NCI-H2029 treated with DMSO at 0.1 percent for 48 hours (cell line): ENCODE data around the gene BEAN1.

Experiments
- DNase-seq: peaks from one replicate; lab custom pipeline; 2025; lab: John Stamatoyannopoulos, UW

BEAN1 gene

DNA sequence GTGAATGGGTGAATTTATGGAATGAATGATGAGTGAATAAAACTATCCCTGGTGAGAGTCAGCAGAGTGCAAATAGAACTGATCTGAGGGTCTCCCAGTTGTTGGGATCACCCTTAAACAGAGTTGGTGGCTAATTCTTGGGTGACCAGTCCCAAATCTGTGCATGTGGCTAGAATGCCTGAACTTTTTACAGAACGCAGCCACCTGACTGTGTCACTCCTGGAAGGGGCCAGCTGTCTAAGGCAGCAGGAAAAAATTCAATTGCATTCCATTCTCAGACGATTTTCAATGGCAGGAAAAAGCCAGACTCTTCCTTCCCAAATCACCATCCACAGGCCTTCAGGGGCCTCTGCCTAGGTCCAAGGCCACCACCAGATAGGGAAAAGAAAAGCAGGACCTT lies 43.5 kb downstream of the BEAN1 start:
- DNase-seq = no peak

DNA sequence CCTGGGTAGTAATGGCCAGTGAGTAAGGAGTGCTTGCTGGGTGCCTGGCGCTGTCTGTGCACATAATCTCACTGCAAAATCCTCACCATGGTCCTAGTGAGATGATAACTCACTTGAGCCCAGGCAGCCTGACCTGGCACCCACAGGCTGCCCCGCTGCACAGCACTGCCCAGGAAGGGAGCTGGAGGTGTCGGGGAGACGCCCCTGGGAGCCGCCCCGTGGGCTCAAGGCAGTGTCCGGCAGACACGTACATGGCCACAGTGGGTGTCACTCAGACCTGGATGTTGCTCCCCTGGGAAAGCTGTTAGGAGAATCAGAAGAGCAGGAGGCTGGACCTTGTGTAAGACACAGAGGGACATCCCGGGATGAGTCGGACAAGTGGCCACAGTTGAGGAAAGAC lies 44.2 kb downstream of the BEAN1 start:
- DNase-seq = no peak

DNA sequence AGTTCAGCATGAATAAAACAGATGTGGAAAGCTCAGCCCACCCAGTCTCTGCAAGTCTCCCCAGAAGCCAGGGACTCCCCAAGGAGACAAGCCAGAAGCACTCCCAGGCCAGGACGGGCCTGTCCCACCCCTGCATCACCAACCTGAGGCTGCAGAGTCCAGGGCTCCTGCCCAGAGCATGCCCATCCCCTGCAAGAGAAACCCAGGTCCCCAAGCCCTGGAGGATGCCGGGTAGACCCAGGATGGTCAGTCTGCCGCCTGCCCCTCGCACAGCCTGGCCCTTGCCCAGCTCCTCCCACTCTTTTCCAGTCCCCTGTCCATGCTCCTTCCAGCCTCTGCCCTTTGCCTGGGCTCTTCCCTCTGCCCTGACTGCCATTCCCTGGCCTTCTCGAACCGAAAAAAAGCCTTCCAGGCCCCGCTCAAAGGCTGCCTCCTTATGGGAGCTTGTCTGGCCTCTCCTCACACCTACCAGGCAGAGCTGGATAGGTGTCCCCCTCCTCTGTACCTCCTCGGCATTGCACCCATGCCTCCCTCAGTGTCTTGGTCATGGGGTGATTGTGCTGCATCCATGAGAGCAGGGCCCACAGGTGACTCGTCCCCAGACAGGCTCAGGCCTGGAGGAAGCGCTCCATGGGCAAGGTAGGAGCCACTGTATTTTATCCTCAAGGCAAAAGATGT lies 44.8 kb downstream of the BEAN1 start:
- DNase-seq = no peak

DNA sequence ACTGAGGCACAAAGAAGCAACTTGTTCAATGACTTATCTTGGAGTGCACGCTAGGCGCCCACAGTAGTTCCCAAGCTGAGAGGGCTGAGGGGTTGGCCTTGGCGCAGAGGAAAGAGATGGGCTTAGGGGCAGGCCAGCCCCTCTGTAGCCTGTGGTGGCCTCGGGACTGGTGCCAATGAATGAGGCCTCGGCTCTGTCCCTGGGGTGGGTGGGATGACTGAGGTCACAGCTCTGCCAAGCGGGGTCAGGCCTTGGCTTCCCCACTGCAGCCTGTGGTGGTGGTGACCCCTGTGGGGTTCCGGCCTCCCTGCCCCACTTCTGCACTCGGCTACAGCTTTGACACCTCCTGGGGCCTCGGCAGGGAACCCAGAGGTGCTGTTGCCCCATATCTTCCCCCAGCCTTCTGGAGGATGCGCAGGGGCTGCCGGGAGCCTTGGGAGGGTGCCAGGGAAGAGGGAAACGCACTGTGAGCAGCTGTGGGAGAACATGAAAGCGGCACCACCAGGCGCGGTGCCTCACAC lies 46.0 kb downstream of the BEAN1 start:
- no peak for DNase-seq

DNA sequence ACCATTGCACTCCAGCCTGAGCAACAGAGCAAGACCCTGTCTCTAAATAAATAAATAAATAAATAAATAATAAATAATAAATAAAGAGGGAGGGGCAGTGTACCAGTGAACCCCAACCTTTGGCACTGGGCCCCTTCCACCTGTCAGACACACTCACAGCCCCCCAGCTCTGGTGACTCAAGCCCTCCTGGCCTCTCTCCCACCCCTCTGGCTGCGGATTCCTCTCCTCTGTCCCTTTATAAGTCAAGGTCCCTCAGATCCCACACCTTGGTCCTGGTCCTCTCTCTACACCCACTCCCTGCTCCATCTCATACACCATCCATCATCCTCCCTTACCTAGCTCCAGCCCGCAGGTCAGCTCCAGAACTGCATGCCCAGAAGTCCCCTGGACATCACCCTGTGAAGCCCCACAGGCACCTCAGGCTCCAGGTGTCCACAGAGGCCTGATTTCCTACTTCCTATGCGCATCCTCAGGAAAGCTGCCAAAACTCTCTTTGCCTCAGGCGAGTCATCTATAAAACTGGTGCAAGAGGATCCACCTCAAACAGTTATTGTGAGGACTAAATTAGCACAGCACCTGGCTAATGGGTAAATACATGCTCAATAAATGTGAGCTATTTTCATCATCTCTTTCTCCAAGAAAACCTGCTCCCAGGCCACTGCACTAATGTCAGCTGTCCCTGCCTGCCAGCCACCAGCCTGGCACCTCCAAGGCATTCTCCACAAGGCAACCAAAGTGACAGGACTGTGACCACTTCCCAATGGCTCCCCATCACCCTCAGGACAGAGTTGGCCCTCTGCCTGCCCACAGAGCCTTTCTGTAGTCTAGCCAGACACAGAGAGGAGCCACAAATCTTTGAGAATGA lies 46.8 kb downstream of the BEAN1 start:
- peak; percentile 21 for DNase-seq

DNA sequence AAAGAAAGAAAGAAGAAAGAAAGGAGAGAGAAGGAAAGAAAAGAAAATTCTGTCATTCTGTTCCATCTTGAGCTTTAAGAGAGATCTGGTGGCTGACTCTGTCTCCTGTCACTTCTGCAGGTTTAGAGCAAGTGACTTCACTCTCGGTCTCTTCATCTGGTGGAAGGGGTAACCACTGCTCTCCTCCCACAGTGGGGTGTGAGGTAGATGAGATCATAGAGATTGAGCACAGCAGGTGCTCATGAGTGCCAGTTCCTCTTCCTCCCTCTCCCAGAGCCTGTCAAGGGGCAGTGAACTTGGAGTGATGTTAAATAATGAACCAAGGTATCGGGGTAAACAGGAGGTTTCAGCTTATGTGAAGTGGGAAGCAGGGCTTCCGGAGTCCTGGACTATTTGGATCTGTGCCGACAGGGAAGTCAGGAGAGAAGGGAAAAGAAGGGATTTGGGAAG lies 47.7 kb downstream of the BEAN1 start:
- peak; percentile 77 for DNase-seq

DNA sequence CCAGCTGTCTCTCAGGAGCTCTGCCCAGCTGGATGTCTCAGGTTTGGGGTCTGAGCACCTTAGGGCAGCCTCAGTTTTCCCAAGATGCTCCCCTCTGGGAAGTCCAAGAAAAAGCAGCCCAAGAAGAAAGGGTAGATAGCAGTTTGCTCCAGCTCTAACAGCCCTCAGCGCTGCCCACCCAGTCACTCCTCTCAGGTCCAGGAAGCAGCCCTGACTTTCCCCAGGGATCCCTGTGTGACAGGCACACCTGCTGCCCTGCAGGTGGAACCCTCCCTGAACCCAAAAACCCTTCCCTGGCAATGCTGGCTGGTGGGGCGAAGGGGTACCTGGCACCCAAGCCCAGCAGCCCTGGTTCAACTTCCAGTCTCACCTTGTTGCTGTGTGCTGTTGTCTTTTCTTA lies 48.1 kb downstream of the BEAN1 start:
- DNase-seq = no peak

DNA sequence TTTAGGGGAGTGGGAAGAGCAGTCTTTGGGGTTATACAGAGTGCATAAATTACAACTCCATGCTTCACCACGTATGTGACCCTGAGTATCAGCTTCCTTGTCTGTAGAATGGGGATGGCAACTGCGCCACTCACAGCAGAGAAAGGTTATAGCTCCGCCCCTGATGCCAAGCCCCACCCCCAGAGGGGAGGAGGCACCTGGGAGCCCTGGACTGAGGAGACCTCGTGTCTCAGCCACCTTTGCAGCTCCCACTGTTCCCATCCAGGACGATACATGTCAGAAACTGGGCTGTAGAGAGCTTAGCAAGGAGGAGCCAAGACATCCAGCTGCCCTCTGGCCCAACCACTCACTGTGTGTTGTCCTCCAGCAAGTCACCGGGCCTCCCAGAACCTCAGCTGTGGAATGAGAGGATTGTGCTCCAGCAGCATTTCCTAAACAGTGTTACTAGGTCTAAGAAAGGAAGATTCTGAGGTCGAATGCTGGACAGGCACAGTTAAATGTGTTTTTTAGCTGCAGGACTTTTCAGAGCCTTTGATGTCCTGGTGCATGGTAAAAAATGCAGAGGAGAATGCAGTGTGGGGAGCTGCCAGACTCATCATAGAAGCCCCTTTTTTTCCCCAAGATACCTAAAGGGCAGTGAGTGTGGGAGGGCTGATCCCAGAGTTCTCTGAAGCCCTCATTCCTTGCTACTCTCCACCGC lies 49.4 kb downstream of the BEAN1 start:
- no peak for DNase-seq

DNA sequence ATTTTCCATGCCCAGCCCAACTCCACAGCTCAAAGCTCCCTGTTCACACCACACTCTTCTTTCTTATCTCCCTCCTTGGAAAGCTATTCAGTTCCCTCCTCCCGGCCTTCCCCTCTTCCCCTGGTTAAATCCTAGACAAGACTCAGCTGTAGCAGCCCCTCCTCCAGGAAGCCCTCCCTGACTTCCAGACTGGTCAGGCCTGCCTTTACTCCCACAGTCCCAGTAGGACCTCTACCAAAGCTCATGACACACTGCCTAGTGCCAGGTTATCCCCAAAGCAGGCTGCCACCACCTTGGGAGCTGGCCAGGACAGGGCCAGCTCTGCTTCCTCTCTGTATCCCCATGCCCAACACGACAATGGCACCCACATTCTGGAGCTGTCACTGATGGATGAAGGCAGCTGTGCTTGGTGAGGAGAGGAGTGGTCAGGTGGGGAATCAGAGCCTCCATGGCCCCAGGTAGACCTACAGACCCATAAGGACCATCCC lies 50.0 kb downstream of the BEAN1 start:
- no peak for DNase-seq

DNA sequence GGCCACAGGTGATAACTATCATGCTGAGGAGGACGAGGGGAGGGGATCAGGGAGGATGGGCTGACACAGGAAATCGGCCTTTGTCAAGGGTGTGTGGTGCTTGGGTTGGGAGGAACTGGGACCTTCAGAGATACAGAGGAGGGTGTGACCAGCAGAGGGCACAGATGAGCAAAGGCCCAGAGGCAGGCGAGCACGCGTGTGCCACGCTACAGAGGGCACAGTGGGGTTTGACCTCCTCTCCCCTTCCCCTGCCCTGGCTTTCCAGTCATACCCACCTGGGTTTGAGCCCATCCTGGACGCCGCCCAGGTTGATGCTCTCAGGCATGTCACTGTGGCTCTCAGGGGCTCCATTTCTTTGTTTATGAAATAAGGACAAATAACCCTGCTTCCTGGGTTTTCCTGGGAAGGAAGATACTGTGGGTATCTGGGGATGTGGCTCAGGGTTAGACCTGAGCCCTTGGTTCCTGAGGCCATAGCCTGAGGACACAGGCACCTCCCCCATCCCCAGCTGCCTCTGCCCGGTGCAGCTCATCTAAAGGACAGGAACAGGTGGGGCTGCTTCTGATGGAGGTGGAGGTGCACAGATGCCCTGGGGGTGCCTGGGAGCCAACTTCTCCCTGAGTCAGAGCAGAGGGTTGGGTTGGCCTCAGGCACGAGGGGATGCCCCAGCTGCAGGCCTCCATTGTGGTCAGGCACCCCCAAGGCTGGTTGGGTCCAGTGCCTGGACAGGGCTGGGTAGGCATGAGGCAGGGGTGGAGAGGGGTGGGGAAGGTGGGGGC lies 51.8 kb downstream of the BEAN1 start:
- DNase-seq = no peak

DNA sequence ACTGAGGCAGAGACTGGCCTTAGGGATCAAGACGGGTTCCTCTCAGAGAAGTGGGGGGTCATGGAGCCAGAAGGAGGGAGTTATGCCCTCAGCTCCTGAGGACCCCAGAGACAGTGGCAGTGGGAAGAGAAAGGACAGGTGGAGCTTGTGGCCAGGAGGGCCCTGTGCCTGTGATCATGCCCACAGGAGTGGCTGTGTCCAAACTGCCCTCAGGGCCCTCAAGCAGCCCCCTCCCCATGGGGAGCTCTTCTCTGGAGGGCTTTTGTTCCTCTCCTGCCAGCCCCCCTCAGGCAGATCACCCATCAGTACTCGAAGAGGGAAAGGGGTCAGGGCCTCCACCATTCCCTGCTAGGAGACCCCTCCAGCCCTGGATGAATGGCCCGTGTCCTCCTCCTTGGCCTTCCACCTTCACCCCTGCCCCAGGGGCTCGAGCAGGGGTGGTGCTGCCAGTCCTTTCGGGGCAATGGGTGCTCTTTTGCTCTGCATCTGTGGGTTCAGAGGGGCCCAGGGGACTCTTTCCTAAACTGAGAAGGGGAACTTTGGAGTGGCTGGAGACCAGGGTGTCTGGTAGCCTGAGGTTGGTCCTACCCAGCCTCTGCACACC lies 52.7 kb downstream of the BEAN1 start:
- DNase-seq = no peak

DNA sequence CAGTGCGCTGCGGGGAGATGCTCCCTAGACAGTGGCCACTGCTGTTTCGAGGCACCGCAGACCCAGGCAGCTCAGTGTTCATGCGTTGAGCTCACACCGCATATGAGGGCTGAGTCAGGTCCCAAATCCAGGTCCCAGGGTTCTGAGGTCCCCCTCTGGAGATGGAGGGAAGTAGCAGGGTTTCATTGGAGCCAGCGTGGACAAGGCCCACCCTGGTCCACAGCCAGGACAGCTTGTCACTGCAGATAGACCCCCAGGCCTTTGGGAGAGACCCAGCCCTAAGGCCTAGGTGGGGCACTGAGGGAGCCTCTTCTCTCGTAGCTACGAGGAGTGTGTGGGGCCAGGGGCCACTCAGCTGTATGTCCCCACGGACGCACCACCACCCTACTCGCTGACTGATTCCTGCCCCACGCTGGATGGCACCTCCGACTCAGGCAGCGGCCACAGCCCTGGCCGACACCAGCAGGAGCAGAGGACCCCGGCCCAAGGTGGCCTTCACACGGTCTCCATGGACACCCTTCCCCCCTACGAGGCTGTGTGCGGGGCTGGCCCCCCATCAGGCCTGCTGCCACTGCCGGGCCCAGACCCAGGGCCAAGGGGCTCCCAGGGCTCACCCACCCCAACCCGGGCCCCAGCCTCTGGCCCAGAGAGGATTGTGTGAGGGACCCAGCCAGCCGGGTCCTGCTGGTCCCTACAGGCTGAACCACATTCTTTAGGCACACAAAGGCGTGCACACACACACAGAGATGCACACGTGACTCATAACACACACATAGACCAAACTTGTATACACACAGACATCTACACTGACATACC lies 53.4 kb downstream of the BEAN1 start:
- no peak for DNase-seq

DNA sequence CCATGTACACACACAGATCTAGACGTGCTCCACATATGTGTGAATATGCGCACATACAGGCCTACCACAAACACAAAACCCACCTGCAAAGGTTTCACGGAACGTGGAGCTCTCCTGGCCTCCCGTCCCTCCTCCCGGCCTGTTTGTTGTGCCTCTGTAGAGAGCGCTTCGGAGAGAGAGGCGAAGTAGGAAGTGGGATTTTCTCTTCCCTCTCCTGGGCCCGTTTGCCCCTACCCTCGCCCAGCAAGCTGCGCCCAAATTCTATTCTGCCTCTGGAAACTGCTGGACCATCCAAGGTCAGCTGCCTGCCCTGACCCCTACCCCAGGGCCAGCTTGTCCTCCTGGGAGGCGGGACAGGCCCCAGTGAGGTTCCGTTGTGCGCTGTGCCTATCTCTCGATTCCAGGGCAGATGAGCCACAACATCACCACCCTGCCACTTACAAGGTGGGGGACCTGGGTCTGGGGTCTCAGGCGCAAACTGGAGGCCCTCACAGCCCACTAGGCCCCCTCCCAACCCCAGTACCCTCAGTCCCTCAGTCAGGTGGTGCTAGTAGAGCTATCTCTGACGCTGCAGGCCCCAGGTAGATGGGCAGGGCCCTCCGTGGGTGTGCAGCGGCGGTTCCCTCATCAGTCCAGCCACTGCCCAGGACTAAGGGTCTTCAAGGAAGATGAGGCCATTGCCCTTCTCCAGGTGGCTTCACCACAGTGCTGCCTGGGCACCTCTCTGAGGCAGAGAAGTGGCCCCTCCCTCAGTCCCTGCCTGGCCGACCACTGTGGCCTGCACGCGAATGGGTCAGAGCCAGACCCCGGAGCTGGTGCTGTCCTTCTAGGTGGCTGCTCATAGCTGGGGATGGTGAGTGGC lies 54.2 kb downstream of the BEAN1 start:
- no peak for DNase-seq

DNA sequence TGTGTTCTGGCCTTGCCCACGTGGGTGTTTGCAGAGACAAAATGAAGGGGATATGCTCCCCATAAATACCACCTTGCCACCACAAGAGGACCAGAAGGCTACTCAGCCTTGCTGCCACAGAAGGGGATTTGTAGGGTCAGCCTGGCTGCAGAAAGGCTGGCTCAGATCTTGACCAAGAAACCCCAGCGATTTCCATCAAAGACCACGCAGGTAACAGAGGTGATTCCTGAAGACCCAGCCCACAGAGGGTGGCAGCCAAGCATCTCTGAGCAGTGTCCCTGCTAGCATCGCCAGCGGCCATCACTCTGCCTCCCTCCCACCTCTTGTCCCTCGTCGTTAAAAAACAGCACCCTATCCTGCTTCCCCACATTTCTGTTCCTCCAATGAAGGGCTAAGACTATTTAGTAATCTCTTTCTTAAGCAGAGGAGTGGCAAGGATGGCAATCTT lies 54.9 kb downstream of the BEAN1 start:
- DNase-seq = no peak

DNA sequence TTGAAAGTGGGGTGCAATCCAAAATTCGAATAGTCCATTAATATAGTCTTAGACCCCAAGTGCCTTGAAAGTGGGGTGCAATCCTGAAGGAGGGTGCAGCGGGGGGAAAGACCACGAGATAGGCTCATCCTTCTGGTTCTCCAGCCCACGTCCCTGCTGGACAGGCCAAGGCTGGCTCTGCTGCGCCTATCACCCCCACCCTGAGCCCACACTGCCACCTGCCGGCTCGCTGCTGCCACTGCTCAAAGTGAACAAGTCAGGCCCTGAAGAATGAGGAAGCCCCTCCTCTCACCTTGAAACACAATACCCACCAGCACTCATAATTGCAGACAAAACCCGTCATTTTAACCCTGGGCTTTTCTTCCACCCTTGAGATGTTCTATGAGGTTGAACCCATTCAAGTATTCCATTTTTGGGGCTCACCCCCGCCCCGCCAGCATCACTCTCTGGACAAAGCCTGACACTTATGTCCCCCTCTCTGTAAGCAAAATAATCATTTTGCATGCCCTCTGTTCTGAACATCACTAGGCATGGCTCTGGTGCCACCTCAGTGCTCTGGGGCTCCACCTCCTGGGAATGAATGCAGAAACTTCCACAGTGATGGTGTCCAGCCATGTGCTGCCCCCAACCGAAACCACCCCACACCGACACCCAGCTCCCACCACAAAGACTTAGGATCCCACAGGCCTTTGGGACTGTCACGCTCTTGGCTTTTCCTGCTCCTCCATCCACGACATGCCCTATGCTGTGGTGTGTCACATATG lies 56.8 kb downstream of the BEAN1 start:
- peak; percentile 19 for DNase-seq

DNA sequence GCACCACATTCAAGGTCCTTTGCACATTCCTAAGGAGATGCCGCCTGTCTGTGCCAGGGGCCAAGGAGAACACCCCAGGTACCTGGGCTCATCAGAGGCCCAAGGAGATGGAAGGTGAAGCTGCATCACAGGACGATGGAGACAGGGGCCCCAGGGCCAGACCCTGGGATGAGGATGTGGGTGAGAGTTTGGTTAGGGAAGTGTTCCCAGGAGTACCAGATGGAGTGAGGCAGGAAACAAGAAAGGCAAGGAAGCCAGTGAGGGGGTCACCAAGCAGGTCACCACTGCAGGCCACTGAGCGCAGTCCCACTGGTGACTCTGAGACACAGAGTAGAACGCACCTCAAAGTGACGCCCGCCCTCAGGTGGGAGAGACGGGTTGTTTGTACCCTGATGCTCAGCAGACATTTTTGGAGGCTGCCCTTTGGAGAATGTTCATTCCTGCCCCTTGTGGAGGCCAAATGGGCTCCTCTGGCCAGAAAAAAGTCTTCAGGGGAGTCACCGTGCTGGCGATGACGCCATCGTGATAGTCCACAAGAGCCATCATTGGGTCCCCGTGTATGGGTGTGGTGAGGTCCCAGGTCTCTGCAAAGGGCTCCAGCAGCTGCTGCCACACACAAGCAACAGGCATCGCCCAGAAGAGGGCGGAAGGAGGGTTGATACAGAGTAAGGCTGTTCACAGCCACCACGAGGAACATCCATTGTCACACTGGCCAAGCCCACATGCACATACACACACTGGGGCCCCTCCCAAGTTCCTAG lies 57.5 kb downstream of the BEAN1 start:
- DNase-seq = no peak

DNA sequence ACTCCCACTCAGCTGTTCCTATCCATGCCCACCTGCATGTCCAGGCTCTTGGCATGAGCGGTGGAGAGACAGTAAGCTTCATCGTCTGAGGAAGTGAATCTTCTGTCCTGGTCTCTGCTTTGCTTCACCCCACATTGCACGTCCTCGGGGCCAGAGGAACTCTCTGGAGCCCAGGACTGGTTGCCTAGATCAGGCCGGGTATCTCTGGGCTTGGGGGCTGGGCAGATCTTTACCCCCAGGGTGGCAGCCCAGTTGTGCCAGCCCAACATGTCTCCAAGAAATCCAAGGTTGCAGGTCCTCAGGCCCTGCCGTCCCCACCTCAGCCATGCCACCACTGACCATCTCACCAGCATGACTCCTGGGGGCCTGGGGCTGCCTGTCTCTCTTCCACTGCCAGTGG lies 58.3 kb downstream of the BEAN1 start:
- DNase-seq = no peak
